H1 (cell line): ENCODE results near the gene GPBP1L1. TPM values are rescaled to one million over a fixed set of nuclear protein-coding genes. Genes with fewer than 3 reads are reported as not detected.

ENCODE experiments used
- CTCF ChIA-PET: fragments of 300-600 bp; sonication (Branson Sonifier 250); formaldehyde crosslinking; loops from one replicate; lab custom pipeline; 2021; ENCODE audit not compliant: partially characterized antibody; lab: Charles Lee
- POLR2A ChIA-PET: fragments of 300-600 bp; sonication (Branson Sonifier 250); formaldehyde crosslinking; loops from one replicate; lab custom pipeline; 2021; ENCODE audit warnings: inconsistent platforms; ENCODE audit not compliant: partially characterized antibody; lab: Charles Lee
- DNase-seq, 2 experiments: peaks; one replicate each; pipeline versions ENCODE4 v3.0.0 to v3.0.0-alpha.2; 2010 to 2022; ENCODE audit warnings: low spot score in 2 of 2, low read depth in 1 of 2, mixed read lengths in 1 of 2
- FAIRE-seq: peaks from 2 replicates; lab custom pipeline; 2011; peaks lifted over from hg19 to GRCh38; lab: Jason Lieb, UNC
- H2AFZ ChIP-seq: 2 replicates; pipeline ENCODE4 v1.8.1; 2012; ENCODE audit warnings: low read length, inconsistent platforms
- H2AK5ac ChIP-seq: 2 replicates; pipeline ENCODE4 v1.6.1; 2013; ENCODE audit warnings: low read depth, low read length
- H2BK120ac ChIP-seq: replicated peaks from 2 replicates; pipeline ENCODE3; 2013; ENCODE audit warnings: low read depth, low read length, inconsistent platforms
- H2BK12ac ChIP-seq: 2 replicates; pipeline ENCODE4 v1.6.1; 2013; ENCODE audit warnings: low read depth, low read length
- H2BK15ac ChIP-seq: 2 replicates; pipeline ENCODE4 v1.6.1; 2013; ENCODE audit warnings: low read length
- H2BK20ac ChIP-seq: 2 replicates; pipeline ENCODE4 v1.6.1; 2013; ENCODE audit warnings: low read length
- H2BK5ac ChIP-seq: 2 replicates; pipeline ENCODE4 v1.6.1; 2013; ENCODE audit warnings: low read depth, low read length
- H3K14ac ChIP-seq: 2 replicates; pipeline ENCODE4 v1.6.1; 2013; ENCODE audit warnings: inconsistent platforms; ENCODE audit not compliant: insufficient read length
- H3K18ac ChIP-seq: 2 replicates; pipeline ENCODE4 v1.6.1; 2013; ENCODE audit warnings: low read length; ENCODE audit errors: extremely low read depth
- H3K23ac ChIP-seq: 2 replicates; pipeline ENCODE4 v1.6.1; 2013; ENCODE audit warnings: inconsistent platforms; ENCODE audit not compliant: insufficient read length
- H3K23me2 ChIP-seq: 2 replicates; pipeline ENCODE4 v1.6.1; 2013; ENCODE audit warnings: low read depth, low read length
- H3K27ac ChIP-seq: 2 replicates; pipeline ENCODE4 v1.6.1; 2011; ENCODE audit warnings: low read depth, low read length, inconsistent platforms
- H3K27me3 ChIP-seq, 4 experiments: replicated peaks in 1 of 4; 1 replicate in 1 of 4; 2 replicates in 3 of 4; pipeline versions ENCODE4 v1.6.1 to v1.8.1; 2011 to 2013; ENCODE audit warnings: low read length in 3 of 4, mild to moderate bottlenecking in 3 of 4, inconsistent platforms in 2 of 4, mixed read lengths in 2 of 4, moderate library complexity in 1 of 4; ENCODE audit not compliant: control insufficient read depth in 3 of 4, insufficient read depth in 3 of 4; ENCODE audit errors: extremely low read depth in 1 of 4
- H3K36me3 ChIP-seq, 4 experiments: 2 replicates each; pipeline versions ENCODE4 v1.6.1 to v1.8.1; 2011 to 2013; ENCODE audit warnings: mild to moderate bottlenecking in 4 of 4, low read length in 3 of 4, moderate library complexity in 2 of 4, control low read depth in 1 of 4, inconsistent platforms in 1 of 4; ENCODE audit not compliant: insufficient read depth in 4 of 4, control insufficient read depth in 2 of 4
- H3K4ac ChIP-seq: replicated peaks from 2 replicates; pipeline ENCODE3; 2013; ENCODE audit warnings: low read length, low read depth, mixed read lengths, inconsistent platforms; ENCODE audit not compliant: insufficient read length
- H3K4me1 ChIP-seq, 4 experiments: replicated peaks in 1 of 4; 1 replicate in 1 of 4; 2 replicates in 3 of 4; pipeline versions ENCODE4 v1.6.1 to v1.8.1; 2011 to 2013; ENCODE audit warnings: low read length in 3 of 4, inconsistent platforms in 2 of 4, mixed read lengths in 1 of 4; ENCODE audit not compliant: insufficient read depth in 4 of 4, control insufficient read depth in 3 of 4
- H3K4me2 ChIP-seq, 2 experiments: 2 replicates each; pipeline versions ENCODE4 v1.6.1 to v1.8.1; 2011 to 2013; ENCODE audit warnings: low read depth in 2 of 2, low read length in 2 of 2, control low read depth in 1 of 2, inconsistent platforms in 1 of 2, mild to moderate bottlenecking in 1 of 2; ENCODE audit not compliant: insufficient read depth in 1 of 2
- H3K4me3 ChIP-seq, 4 experiments: fragments of 200-600, 300-600 bp in 1 of 4; sonication (generic), shearing (Covaris generic), sonication (Bioruptor Twin) in 1 of 4; 2 replicates each; pipeline versions ENCODE4 v1.5.1 to v1.8.1; 2011 to 2016; ENCODE audit warnings: low read length in 4 of 4, low read depth in 3 of 4, control low read depth in 2 of 4, inconsistent platforms in 2 of 4, mild to moderate bottlenecking in 2 of 4, mixed read lengths in 1 of 4, moderate library complexity in 1 of 4; ENCODE audit not compliant: insufficient read depth in 2 of 4; ENCODE audit errors: extremely low read depth in 1 of 4
- H3K56ac ChIP-seq: replicated peaks from 2 replicates; pipeline ENCODE3; 2013; ENCODE audit warnings: low read depth, mild to moderate bottlenecking, mixed read lengths, low read length, inconsistent platforms; ENCODE audit not compliant: insufficient read length
- H3K79me1 ChIP-seq: 2 replicates; pipeline ENCODE4 v1.6.1; 2013; ENCODE audit warnings: low read depth, low read length, control low read depth
- H3K79me2 ChIP-seq, 2 experiments: 2 replicates each; pipeline versions ENCODE4 v1.6.1 to v1.8.1; 2012 to 2013; ENCODE audit warnings: low read length in 2 of 2, mild to moderate bottlenecking in 2 of 2, inconsistent platforms in 1 of 2; ENCODE audit not compliant: insufficient read depth in 2 of 2, control insufficient read depth in 1 of 2
- H3K9ac ChIP-seq, 4 experiments: replicated peaks in 1 of 4; 1 replicate in 1 of 4; 2 replicates in 3 of 4; pipeline versions ENCODE4 v1.6.1 to v1.8.1; 2011 to 2013; ENCODE audit warnings: low read depth in 3 of 4, low read length in 3 of 4, control low read depth in 2 of 4, mild to moderate bottlenecking in 2 of 4, moderate library complexity in 2 of 4, inconsistent platforms in 1 of 4; ENCODE audit errors: extremely low read depth in 1 of 4
- H3K9me3 ChIP-seq, 2 experiments: 2 replicates each; pipeline versions ENCODE4 v1.6.1 to v1.8.1; 2012 to 2013; ENCODE audit warnings: mild to moderate bottlenecking in 2 of 2, moderate library complexity in 2 of 2, control low read depth in 1 of 2, inconsistent platforms in 1 of 2, low read depth in 1 of 2, low read length in 1 of 2, mixed read lengths in 1 of 2; ENCODE audit not compliant: insufficient read depth in 2 of 2
- H4K20me1 ChIP-seq, 2 experiments: replicated peaks in 1 of 2; 2 replicates each; pipeline versions ENCODE3 to v1.8.1; 2011 to 2013; ENCODE audit warnings: inconsistent platforms in 2 of 2, low read length in 2 of 2, mild to moderate bottlenecking in 1 of 2; ENCODE audit not compliant: insufficient read depth in 2 of 2, control insufficient read depth in 1 of 2
- H4K5ac ChIP-seq: 2 replicates; pipeline ENCODE4 v1.6.1; 2013; ENCODE audit warnings: low read length, low read depth, mixed read lengths, inconsistent platforms; ENCODE audit not compliant: insufficient read length
- H4K8ac ChIP-seq: 2 replicates; pipeline ENCODE4 v1.8.0; 2013; ENCODE audit warnings: mild to moderate bottlenecking, moderate library complexity, low read length, inconsistent platforms; ENCODE audit not compliant: insufficient read depth; ENCODE audit errors: extremely low read depth
- H4K91ac ChIP-seq: replicated peaks from 2 replicates; pipeline ENCODE3; 2013; ENCODE audit warnings: low read length, mixed read lengths, inconsistent platforms; ENCODE audit not compliant: insufficient read length
- BACH1 ChIP-seq: IDR thresholded peaks from 2 replicates; pipeline ENCODE4 v1.6.1; 2012; ENCODE audit warnings: low read length, improper control_type of control experiment
- CREB1 ChIP-seq: IDR thresholded peaks from 2 replicates; pipeline ENCODE4 v1.6.1; 2012; ENCODE audit warnings: inconsistent platforms
- JUN ChIP-seq: IDR thresholded peaks from 2 replicates; pipeline ENCODE4 v1.6.1; 2011; ENCODE audit warnings: low read depth, mild to moderate bottlenecking, improper control_type of control experiment, low read length
- POLR2AphosphoS5 ChIP-seq: IDR thresholded peaks from 2 replicates; pipeline ENCODE4 v1.6.1; 2011; ENCODE audit warnings: low read depth, low read length
- POU5F1 ChIP-seq: IDR thresholded peaks from 2 replicates; pipeline ENCODE4 v1.6.1; 2011; ENCODE audit warnings: low read depth, mild to moderate bottlenecking, low read length, moderate library complexity
- RAD21 ChIP-seq, 2 experiments: IDR thresholded peaks in 1 of 2; conservative IDR thresholded peaks in 1 of 2; 2 replicates each; pipeline ENCODE4 v1.6.1; 2011; ENCODE audit warnings: low read depth in 2 of 2, low read length in 2 of 2, improper control_type of control experiment in 1 of 2, inconsistent platforms in 1 of 2, mild to moderate bottlenecking in 1 of 2, moderate library complexity in 1 of 2
- RNF2 ChIP-seq: fragments of 200-900, 300-1000 bp; sonication (generic); IDR thresholded peaks from 2 replicates; pipeline ENCODE4 v1.7.1; 2016; ENCODE audit warnings: borderline replicate concordance, low read depth, mild to moderate bottlenecking, antibody characterized with exemption, low read length; ENCODE audit not compliant: poor library complexity, severe bottlenecking; ENCODE audit errors: missing control alignments
- SRF ChIP-seq: IDR thresholded peaks from 2 replicates; pipeline ENCODE4 v1.6.1; 2011; ENCODE audit warnings: mild to moderate bottlenecking, low read depth, low read length, moderate library complexity
- WGBS, 2 experiments: shearing (Covaris generic) in 1 of 2; methylation state at CpG; one replicate each; pipeline versions ENCODE4 v1.1.6 to v1.1.7; 2013 to 2015; ENCODE audit warnings: low lambda C conversion rate in 2 of 2, mixed read lengths in 2 of 2, inconsistent platforms in 1 of 2, low coverage in 1 of 2, missing lambda C conversion rate in 1 of 2; ENCODE audit not compliant: insufficient replicate concordance in 2 of 2, insufficient coverage in 1 of 2, insufficient read length in 1 of 2; ENCODE audit errors: extremely low coverage in 1 of 2, missing lambda C conversion rate in 1 of 2; 5-methylcytosine and 5-hydroxymethylcytosine counted together
- polyA plus RNA-seq, 7 experiments: library from polyadenylated mRNA; depleted of rRNA in 3 of 7; stranded (reverse) in 5 of 7; unstranded in 2 of 7; fragments of >200 nt in 5 of 7; fragments of 200-250 nt in 2 of 7; gene quantifications; 1 replicate in 5 of 7; 2 replicates in 1 of 7; 4 replicates in 1 of 7; pipeline versions ENCODE4 v1.2.1 to v1.2.3, GENCODE V29; 2011 to 2013; ENCODE audit warnings: missing spikeins in 2 of 7, mixed read lengths in 2 of 7
- total RNA-seq: library from RNA; stranded (reverse); fragmentation: NEBNext Ultra II Directional; extraction: Animal tissue kit (Norgen Biotek cat#: 25700); gene quantifications from 2 replicates; pipeline ENCODE4 v1.2.1, GENCODE V29; 2021

The GPBP1L1 gene
- total and polyA plus RNA-seq, 2 of the 8 experiments (the other 6 are each of a cell fraction or from before 2014, with no cell fraction given): 70.1 to 119 TPM

DNA sequence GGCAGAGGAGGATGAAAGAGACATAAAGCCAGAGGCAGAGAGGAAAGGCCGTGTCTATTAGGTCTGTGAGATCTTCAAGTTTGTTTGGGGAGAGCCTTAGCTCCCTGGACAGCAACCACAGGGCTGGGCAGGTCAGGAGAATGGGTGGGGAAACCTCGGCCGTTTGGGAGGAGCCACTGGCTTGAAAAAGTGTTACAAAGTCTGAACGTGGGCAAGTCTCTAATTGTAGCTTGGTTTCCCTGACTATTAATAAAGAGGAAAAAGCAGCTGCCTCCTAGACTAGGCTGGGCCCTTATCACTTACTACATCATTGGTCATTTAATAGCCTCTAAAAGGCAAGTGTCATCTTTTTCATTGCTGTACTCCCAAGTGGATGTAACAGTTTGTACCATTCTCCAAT lies 62.4 kb downstream of the GPBP1L1 start, which contains the start of gene CCDC17:
CCDC17 (minus strand) TSS at position 83 of the 400 bp plus-strand sequence. CDS start 145 bp downstream, outside the sequence.
- no peaks in the 10 kb centered on the region for H3K27me3 ChIP-seq
- H3K27ac ChIP-seq: 0 out of 2 replicates have a peak within 1 kb of the TSS, but pooled peaks have one; percentile 34
- H2AFZ ChIP-seq: no peak within 1 kb of the TSS
- H3K4me3 ChIP-seq: no peak within 1 kb of the TSS
- H3K18ac ChIP-seq: no peak within 1 kb of the TSS
- no peak within 1 kb of the TSS; a peak in 1 of 7 replicates for H3K9ac ChIP-seq
- no peak within 1 kb of the TSS for H2BK20ac ChIP-seq
- no peaks in the 10 kb centered on the region for H3K79me1 ChIP-seq
- H4K8ac ChIP-seq: peak within 1 kb of the TSS; percentile 86; the same call in 1 of the 2 replicates
- FAIRE-seq: no peak
- peaks cover 6% of the 10 kb centered on the region in 2 experiments for H4K20me1 ChIP-seq
- DNase-seq: no peak
- CTCF ChIA-PET: interaction anchor here (1.4 kb wide), 1 partner anchor 10 kb away, joined by 3 read pairs; no protein-coding TSS in a partner anchor
- no peak within 1 kb of the TSS for H2BK12ac ChIP-seq
- no peaks in the 10 kb centered on the region for H3K23me2 ChIP-seq
- H3K56ac ChIP-seq: no peak within 1 kb of the TSS
- no peaks in the 10 kb centered on the region; a peak in 1 of 7 replicates for H3K4me1 ChIP-seq
- TF ChIP-seq RNF2 (no peak), BACH1 (no peak), JUN (no peak), POLR2AphosphoS5 (0 out of 2 replicates have a peak, but pooled peaks have one; percentile 31), CREB1 (no peak), SRF (no peak), RAD21 (IDR thresholded peaks at IDR 0.05 in 1 of 2, conservative IDR thresholded peaks at IDR 0.05 in 1 of 2; ENCODE audit: low read depth in 2 of 2, low read length in 2 of 2) (no peak), POU5F1 (no peak)
- POLR2A ChIA-PET: interaction anchor here (0.5 to 6.0 kb wide), 9 partner anchors 8 to 103 kb away, joined by 3 to 47 read pairs (median 5); partner anchors contain the start of genes GPBP1L1 and NASP
- peaks cover 4 to 28% (median 13%) of the 10 kb centered on the region in 4 experiments; a peak in 7 of 8 replicates for H3K36me3 ChIP-seq
- H2AK5ac ChIP-seq: no peak within 1 kb of the TSS
- no peak within 1 kb of the TSS for H2BK120ac ChIP-seq
- H3K9me3 ChIP-seq: no peaks in the 10 kb centered on the region
- no peak within 1 kb of the TSS for H4K5ac ChIP-seq
- no peak within 1 kb of the TSS for H3K4ac ChIP-seq
- no peak within 1 kb of the TSS for H4K91ac ChIP-seq
- no peak within 1 kb of the TSS for H3K14ac ChIP-seq
- H2BK15ac ChIP-seq: no peak within 1 kb of the TSS
- H2BK5ac ChIP-seq: no peak within 1 kb of the TSS
- 64% methylated on average over 4 of the region's 4 CpGs; no CpG with 5 or more reads in 1 of the 2 experiments for WGBS, 2 experiments
- H3K79me2 ChIP-seq: no peaks in the 10 kb centered on the region
- no peak within 1 kb of the TSS for H3K4me2 ChIP-seq
- H3K23ac ChIP-seq: no peak within 1 kb of the TSS
